HG02642 (cell line): ENCODE measurements around the gene GPR157.
"Not testable (repeated sequence)": the region's sequence is repeated elsewhere in the genome, so short reads cannot be mapped to it uniquely, and the experiment has no call there.

Experiments used
- ATAC-seq: cut with Tn5 transposase; IDR thresholded peaks from one replicate; pipeline ENCODE4 v1.9.1; 2021; ENCODE audit warnings: mild to moderate bottlenecking; ENCODE audit not compliant: unreplicated experiment, poor library complexity

The GPR157 gene

DNA sequence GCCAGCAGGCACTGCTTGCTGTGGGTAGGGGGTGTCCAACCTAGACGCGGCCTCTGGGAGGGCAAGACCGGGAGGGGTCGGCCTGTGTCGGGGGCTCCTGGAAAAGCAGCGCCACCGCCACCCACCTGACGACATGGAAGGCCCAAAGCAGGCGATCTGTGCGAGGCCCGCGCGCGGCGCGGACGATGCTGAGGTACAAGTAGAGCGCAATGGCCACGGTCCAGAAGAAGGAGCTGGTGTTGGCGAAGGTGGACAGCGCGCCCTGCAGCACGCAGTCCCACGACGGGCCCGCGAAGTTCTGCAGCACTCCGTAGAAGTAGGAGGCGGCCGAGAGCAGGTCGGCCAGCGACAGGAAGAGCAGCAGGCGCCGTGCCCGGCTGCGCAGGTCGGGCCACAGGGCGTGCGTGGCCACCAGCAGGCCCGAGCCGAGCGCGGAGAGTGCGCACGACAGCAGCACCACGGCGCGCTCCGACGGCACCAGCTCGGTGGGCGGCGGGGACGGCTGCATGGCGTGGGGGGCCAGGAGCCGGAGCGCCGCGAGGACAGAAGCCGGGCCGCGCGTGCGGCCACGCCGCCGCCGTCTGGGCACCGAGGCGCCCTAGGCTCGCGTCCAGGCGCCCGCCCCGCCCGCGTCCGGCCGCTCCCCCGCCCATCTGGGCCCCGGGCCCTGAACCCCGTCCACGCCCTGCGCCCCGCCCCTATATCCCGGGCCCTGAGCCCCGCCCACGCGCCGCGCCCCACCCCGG, at the start of gene GPR157:
TSS of gene GPR157 (minus strand) at position 583 of the 746 bp plus-strand sequence. CDS start at position 508, 75 bp downstream.
- peak; percentile 69 for ATAC-seq

- ATAC-seq, result no peak
Observed at GRCh38 chr1:9174762-9175161, 45.9 kb upstream of the GPR157 start.

GRCh38 chr1:9174243-9174642, 45.3 kb upstream of the GPR157 start:
- no peak for ATAC-seq

GRCh38 chr1:9169601-9170137, 40.8 kb upstream of the GPR157 start:
- ATAC-seq, result no peak

- ATAC-seq, result no peak
Observed at GRCh38 chr1:9167638-9168037, 38.7 kb upstream of the GPR157 start.

DNA sequence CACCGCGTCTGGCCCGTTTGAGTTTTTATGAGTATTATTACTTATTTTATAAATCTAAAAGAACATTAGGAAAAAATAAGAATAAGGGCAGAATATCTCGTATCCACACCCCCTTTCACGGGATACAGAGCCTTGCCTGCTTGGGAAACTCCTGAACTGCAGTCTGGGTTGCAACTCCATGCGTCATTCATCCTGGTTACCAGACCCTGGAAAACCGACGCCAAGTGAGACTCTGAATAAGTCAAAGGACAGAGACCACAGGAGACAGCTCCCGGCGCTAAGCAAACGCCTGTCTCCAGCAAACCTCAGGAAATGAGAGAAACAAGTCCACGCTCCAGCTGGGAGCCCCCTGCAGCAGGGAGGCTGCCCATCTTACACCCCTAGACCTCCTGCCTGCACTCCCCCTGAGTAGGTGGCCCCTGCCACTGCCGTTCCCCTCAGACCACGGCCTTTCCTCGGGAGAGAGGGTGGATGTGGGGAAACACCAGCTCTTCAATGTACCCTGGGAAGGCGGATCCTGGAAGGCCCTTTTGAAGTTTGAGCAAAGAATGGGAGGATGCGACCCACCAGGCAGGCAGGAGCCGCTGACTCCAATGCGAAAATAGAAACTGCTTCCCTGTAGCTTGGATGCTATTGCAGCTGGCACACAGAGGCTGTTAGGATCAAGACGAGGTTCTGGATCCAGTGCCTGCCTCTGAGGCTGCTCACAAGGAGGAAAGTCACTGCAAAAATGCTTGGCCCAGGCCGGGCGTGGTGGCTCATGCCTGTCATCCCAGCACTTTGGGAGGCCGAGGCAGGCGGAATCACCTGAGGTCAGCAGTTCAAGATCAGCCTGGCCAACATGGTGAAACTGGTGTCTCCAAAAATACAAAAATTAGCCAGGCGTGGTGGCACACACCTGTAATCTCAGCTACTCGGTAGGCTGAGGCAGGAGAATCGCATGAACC, 37.7 kb upstream of the GPR157 start:
- ATAC-seq, result no peak

DNA sequence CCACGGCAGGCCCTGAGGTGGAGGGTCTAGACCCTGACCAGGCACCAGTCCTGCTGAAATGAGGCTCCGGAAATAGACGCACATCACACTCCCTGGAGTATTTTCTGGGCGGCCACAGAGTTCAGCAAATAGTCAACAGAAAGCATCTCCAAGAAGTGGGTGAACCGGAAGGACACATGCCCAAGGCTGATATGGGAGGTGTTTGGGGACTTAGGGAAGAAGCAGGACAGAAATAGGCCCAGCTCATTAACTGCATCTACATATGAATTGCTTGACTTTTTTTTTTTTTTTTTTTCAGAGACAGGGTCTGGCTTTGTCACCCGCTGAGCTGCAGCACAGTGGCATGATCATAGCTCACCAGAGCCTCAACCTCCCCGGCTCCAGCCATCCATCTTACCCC, 36.5 kb upstream of the GPR157 start:
- no peak for ATAC-seq

DNA sequence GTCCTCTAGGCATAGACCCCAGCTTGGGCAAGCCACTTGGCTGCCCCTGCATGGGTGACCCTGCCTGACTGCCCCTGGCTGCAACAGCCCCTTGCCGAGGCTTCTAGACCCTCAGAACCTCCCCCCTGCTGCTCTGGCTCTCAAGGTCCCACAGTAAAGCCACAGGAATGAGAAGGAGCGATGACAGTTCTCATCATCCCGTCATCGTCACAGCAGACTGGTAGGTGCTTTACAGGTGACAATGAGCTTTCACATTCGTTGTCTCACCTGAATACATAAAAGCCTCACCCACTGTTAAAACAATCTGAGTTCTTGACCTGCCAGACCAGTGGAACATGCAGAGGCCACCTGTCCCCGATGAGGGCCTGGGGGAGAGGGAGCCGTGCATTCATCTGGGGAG, 36.0 kb upstream of the GPR157 start:
- no peak for ATAC-seq

DNA sequence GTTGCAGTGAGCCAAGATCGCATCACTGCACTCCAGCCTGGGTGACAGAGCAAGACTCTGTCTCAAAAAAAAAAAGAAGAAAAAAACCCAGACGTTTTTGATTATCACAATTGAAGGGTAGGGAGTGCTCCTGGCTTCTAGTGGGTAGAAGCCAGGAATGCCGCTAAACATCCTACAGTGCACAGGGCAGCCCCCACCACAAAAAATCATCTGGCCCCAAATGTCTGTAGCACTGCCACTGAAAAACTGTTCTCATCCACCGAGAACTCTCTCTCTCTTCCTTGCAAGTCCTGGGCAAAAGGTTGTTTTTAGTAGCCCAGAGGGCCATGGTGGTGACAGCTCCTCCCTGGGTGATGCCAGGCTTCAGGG, 35.6 kb upstream of the GPR157 start:
- no peak for ATAC-seq

GRCh38 chr1:9161963-9162362, 33.1 kb upstream of the GPR157 start:
- ATAC-seq, result no peak

- no peak for ATAC-seq
Observed at GRCh38 chr1:9161342-9161741, 32.4 kb upstream of the GPR157 start.

GRCh38 chr1:9160079-9160717, 31.3 kb upstream of the GPR157 start:
- ATAC-seq, result no peak

GRCh38 chr1:9155879-9156278, 27.0 kb upstream of the GPR157 start:
- ATAC-seq, result no peak

DNA sequence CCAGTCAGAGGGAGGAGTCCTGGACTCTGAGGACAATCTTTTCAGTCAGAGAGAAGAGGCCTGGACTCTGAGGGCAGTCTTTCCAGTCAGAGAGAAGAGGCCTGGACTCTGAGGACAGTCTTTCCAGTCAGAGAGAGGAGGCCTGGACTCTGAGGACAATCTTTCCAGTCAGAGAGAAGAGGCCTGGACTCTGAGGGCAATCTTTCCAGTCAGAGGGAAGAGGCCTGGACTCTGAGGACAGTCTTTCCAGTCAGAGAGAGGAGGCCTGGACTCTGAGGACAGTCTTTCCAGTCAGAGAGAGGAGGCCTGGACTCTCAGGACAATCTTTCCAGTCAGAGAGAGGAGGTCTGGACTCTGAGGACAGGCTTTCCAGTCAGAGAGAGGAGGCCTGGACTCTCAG, 26.5 kb upstream of the GPR157 start:
- not testable (repeated sequence) for ATAC-seq

GRCh38 chr1:9153152-9153551, 24.2 kb upstream of the GPR157 start:
- no peak for ATAC-seq

- ATAC-seq, result no peak
Observed at GRCh38 chr1:9152535-9152934, 23.6 kb upstream of the GPR157 start.

DNA sequence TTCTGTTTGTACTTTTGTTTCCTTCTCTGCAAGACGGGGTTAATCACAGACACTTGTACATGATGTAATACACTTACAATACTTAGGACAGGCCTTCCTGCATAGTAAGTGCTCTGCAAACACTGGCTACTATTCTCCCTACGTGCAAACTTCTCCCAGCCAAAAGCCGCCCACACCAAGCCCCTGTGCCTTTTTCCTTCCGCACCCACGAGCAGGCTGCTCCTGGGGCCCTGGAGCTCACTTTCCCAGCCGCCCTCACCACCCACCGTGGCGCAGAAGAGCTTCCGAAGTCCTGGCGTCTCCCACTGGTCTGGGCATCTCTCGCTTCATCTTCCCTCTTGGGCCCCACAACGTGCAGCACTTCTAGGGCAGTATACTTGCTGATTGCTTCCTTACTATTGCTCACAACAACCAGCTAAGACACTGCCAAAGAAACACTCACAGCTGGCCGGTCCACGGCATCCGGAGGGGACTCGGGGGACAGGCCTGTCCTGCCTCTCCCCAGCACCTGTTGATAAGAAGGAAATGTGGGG, 22.5 kb upstream of the GPR157 start:
- no peak for ATAC-seq

DNA sequence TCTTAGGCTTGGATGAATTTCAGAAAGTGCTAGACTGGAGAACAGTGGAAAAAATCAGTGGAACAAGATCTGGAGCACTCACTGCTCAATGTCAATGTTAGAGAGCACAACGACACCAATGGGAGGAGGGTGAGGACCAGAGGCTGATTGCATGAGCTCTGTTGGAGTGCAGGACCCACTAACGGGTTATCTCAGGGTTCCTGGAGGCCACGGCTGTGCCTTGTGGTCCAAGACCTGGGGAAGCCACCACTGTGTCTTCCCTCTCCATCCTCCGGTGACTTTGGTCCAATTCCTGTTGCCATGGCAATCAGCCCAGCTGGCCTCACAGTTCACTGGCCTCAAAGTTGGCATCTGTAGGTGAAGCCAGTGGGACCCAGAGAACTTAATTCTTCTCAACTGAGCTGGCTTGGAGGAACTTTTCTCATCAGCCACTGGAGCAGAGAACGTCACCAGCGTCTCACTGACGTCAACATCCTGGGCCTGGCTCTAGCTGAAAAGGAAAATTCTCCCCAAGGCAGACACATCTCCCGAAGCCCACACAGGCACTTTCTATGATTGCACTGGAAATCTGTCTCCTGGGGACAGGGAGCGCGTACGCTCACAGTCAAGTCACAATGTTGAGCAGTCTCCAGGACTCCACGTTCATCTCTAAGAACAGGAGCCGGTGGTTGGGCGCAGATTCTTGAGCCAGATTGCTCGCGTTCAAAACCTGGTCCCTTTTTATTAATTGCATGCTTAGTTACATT, 21.9 kb upstream of the GPR157 start:
- ATAC-seq, result no peak

DNA sequence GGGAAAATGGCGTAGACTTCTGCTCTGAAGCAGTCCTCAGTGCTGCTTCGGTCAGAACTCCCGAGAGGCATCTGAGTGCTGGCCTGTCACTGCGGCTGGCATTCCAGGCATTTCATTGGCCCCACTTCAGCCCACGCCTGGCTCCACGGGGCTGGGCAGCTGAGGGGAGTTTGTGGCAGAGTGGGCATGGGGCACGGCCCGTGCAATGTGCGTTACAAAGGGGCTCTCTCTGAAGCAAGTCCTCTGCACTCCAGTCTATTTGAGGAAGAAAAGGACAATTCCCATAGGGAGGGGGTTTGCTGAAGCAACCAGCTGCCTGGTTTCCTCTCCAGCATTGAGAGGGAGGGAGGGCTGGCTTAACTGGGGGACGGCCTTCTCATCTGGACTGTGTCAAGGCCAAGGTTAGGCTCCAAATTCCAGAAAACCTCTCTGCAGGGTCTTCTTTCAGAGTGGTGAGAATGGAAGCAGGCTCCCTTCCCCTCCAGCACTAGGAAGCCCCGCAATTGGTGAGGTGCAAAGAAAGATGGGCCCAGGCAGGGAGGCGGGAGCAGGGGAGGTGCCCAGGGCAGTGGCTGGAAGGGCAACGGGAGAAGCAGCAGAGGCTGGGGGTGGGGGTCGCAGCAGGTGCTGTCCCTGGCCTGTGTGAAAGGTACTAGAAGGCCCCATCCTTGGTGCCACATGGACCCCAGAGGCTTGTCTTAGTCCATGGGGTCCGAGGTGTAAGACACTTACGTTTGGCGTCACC, 21.1 kb upstream of the GPR157 start:
- no peak for ATAC-seq
